ENCODE measurements around the gene LHFPL3.
"Not testable (repeated sequence)": the region's sequence is repeated elsewhere in the genome, so short reads cannot be mapped to it uniquely, and the experiment has no call there.

Gene LHFPL3

GRCh38 chr7:104898434-104898833 lies 570.0 kb downstream of the LHFPL3 start:
- DNase-seq (ENCODE audit: low spot score) = no peak

DNA sequence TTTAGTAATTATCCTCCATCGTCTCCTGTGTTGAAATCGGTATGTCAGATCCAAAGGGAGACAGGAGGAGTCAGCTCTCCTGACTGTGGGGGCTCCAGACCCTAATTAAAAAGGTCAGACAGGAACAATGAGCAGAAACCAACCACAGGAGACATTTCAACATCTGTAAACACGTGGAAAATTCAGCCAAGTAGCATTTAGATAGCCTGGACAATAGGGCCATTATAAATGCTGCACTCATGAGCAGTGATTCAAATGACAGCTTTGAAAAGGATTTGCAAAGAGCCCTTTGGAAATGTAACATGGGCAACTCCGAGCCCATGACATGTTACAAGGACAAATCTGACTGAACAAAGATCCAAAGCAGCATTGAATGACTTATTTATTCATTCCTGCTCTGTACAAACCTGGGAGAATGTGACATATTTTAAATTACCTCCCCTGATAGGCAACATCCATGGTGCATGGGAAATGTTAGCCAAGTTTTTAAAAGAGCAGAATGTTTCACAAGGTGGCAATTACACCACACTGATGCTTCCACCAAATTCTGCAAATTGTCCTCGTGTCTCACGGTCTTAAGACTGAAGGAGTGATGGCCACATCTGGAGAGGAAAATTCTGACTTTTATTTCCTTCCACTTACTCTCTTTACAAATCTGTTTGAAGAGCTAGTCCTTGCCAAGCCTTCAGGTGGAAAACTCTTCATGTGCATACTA lies 572.3 kb downstream of the LHFPL3 start:
- DNase-seq (ENCODE audit: low spot score) = no peak

DNA sequence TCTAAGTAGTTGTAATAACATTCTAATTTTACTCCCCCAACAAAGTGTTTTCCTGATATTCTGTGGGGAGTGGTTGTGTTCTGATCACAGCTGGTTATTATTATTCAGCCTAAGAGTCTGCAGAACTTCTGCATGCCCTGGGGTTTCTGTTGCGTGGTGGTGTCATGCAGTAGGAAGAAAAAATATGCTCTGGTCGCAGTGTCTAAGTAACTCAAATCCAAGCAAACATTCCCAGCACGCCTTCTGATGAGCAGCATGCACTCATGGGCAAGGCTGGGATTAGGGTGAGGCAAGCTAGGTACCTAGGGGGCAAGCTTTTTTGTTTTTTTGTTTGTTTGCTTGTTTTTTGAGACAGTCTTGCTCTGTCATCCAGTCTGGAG lies 572.8 kb downstream of the LHFPL3 start:
- no peak for DNase-seq (ENCODE audit: low spot score)

DNA sequence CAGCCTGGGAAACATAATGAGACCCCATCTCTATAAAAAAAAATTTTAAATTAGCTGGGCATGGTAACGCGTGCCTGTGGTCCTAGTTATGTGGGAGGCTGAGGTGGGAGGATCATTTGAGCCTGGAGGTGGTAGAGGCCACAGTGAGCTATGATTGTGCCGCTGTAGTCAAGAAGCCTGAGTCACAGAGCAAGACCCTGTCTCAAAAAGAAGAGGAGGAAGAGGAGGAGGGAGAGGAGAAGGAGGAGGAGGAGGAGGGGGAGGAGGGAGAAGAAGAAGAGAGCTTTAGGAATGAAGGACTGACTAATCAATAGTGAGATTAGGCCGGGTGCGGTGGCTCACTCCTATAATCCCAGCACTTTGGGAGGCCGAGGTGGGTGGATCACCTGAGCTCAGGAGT lies 573.8 kb downstream of the LHFPL3 start:
- no peak for DNase-seq (ENCODE audit: low spot score)

DNA sequence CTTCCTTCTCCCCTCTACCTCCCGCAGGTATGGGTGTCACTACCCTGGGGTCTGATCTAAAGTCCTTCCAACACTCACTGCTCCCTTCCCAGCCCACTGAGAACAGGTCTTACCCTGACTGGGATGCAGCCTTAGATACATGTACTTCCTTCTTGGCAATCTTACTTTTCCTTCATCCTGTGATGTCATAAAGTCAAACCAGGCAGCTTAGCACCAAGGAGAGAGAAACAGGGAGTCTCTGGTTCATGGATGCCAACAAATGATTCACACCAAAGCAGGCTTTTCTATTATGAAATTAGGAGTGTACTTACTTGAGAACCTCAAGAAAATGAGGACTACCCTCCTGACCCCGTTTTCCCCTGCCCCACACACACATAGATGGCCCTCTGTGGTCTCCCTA lies 574.6 kb downstream of the LHFPL3 start:
- DNase-seq (ENCODE audit: low spot score) = no peak

GRCh38 chr7:104903846-104904245 lies 575.4 kb downstream of the LHFPL3 start:
- no peak for DNase-seq (ENCODE audit: low spot score)

DNA sequence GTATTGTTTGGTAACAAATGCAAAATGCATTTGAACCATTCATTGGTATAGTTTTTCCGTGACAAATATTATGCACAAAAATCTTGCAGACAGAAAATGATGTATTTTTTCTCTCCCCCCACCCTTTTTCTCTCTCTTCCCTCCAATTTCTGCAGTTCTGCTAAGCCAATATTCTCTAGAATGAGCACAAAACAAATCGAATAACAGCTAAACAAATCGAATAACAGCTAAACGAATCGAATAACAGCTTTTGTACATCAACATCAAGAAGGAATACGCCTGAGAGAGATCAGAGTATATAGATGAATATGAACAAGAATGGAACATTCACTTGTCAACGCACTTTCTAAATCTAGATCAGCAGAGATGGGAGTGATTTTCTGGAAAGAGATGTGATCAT lies 577.6 kb downstream of the LHFPL3 start:
- DNase-seq (ENCODE audit: low spot score) = no peak

GRCh38 chr7:104906556-104906955 lies 578.2 kb downstream of the LHFPL3 start:
- DNase-seq (ENCODE audit: low spot score) = no peak

GRCh38 chr7:104908636-104909035 lies 580.2 kb downstream of the LHFPL3 start:
- DNase-seq (ENCODE audit: low spot score) = no peak

GRCh38 chr7:104909096-104909495 lies 580.7 kb downstream of the LHFPL3 start:
- DNase-seq (ENCODE audit: low spot score) = no peak

GRCh38 chr7:104914421-104914820 lies 586.0 kb downstream of the LHFPL3 start:
- no peak for DNase-seq (ENCODE audit: low spot score)

DNA sequence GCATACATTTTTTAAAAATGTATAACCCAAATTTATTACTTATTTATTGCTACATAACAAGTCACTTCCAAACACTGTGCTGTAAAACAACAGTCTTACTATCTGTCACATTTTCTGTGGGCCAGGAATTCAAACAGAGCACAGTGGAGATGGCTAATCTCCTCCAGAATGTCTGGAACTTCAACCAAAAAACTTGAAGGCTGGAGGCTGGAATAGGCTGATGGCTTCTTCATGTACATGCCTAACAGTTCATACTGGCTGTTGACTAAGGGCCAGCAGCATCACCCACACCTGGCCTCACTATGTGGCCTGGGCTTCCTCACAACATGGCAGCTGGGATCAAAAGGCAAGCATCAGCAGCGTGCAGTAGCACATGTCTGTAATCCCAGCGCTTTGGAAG lies 593.2 kb downstream of the LHFPL3 start:
- no peak for DNase-seq (ENCODE audit: low spot score)

DNA sequence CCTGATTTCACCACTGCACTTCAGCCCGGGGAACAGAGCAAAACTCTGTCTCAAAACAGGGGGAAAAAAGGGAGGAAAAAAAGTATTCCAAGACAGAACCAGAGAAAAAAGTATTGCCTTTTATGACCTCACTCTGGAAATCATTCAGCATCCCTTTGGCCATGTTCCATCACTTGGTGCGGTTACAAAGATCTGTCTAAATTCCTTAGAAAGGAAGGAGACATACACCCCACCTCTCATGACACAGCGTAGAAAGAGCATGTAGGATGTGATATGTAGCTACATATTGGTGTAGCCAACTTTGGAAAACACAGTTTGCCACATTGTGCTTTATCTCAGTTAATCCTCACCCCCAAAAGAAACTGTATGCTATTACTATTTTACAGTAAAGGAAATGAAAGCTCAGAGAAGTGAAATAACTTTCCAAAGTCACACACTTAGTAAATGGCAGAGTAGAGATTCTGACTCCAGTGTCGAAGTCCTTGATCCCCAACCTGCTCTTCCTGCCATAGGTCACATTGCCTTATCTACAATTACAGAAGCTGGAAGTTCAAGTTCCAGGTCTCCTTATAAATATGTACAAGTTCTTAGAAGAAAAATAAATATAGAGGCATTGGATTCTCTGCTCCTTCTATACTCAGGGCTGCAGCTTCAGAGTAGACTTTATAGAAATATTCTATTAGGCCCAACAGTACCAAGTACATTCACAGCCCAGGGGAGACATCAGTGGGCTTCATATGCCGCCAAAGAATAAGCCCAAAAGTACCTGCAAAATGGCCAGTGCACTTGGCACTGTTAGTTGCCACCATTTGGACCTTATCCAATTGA lies 594.0 kb downstream of the LHFPL3 start:
- DNase-seq (ENCODE audit: low spot score) = no peak

DNA sequence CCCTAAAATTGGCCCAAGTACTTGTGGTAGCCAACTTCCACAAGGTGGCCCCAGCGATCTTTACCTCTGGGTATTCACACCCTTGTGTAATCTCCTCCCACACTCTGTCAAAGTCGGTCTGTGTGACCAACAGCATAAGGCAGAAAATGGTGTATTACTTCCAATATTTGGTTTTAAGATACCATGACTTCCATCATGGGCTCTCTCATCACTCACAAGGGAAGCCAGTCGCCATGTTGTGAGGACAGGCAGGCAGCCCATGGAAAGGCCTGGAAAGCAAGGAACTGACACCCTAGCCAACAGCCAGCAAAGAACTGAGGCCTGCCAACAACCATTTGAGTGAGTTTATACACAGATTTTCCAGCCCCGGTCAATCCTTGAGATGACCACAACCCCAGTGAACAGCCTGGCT lies 594.6 kb downstream of the LHFPL3 start:
- DNase-seq (ENCODE audit: low spot score) = peak; percentile 83

DNA sequence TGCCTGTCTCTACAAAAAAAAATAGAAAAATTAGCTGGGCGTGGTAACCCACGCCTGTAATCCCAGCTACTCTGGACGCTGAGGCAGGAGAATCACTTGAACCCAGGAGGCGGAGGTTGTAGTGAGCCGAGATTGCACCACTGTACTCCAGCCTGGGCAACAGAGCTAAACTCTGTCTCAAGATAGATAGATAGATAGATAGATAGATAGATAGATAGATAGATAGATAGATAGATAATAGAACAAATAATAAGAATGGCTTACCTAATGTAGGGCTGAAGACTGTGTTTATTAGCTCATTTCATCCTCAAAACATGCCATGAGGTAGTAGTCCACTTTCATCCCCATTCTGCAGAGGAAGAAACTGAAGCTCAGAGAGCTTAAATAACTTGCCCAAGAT lies 597.8 kb downstream of the LHFPL3 start:
- not testable (repeated sequence) for DNase-seq (ENCODE audit: low spot score)

GRCh38 chr7:104926601-104927041 lies 598.2 kb downstream of the LHFPL3 start:
- DNase-seq (ENCODE audit: low spot score) = no peak

- DNase-seq (ENCODE audit: low spot score) = no peak
Measured at GRCh38 chr7:104927055-104927454, 598.7 kb downstream of the LHFPL3 start.

DNA sequence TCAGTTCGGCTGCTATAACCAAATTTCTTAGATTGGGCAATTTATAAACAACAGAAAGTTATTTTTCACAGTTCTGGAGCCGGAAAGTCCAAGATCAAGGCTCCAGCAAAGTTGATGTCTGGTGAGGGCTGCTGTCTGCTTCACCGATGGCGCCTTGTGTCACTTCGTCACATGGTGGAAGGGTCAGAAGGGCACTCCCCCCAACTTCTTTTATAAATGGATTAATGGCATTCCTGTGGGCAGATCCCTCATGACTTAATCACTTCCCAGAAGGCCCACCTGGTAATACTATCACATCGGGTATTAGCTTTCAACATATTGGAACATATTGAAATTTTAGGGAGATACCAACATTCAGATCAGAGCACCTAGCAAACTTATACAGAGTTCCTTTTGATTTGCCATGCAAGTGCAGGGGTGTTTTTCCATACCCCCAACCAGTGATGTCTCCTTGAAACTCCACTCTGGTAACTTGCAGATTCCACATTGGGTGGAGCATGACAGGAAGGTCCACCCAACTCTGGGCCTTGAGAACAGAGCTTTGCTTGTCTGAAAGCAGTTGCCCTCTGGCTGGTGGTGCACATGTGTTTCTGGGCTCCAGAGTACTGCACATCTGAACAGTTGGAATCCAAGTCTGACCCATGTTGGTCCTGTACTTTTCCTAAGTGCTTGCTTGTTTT lies 600.5 kb downstream of the LHFPL3 start:
- DNase-seq (ENCODE audit: low spot score) = no peak

DNA sequence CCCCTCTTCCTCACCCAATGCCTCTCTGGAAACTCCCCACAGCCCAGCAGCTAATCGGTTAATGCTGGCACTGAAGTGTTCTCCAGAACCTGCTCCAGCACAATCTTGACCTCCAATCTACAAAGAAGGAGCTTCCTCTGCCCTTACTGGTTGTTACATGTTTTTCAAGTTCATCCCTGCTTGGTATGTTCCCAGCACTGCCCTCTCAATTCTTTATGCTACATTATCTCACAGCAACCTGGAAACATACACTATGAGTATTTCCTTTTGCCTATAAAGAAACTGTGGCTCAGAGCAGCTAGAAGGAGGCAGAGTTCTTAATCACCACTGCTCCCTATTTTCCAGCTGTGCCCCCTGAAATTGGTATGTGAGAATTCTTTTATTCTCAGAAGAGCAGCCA lies 601.5 kb downstream of the LHFPL3 start:
- DNase-seq (ENCODE audit: low spot score) = no peak

GRCh38 chr7:104931181-104931781 lies 602.9 kb downstream of the LHFPL3 start:
- DNase-seq (ENCODE audit: low spot score) = no peak

DNA sequence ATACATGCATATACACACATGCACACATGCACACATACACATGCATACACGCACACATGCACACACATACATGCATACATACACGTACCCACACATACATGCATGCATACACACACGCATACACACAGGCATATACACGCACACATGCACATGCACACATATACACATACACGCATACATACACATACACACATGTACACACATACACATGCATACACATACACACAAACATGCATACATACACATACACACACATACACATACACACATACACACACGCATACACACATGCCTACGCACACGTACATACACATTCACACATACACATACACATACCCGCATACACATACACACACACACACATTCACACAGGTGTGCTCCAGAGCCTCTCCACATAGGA lies 604.6 kb downstream of the LHFPL3 start:
- DNase-seq (ENCODE audit: low spot score) = no peak

DNA sequence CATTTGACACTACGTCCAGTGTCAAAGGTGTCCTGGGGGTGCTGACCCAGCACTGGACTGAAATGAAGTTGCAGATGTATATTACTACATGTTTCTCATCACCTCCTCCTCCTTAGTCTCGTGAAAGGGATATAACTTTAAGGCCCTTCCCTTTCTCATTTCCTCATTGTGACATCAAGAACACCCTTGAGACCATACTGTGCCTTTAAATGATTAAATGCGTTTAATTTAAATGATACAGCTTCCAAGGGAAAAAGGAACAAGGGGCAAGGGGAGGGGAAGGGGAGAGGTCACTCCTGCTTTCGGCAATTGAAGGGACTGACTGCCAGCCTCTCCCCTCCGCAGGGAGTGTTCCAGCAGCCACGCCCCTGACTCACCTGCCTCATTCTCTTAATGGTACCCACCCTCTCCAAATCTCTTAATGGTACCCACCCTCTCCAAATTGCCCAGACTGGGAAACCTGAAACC lies 605.2 kb downstream of the LHFPL3 start:
- no peak for DNase-seq (ENCODE audit: low spot score)
